Stimulated activated naive CD8-positive, alpha-beta T cell treated with anti-CD3 and anti-CD28 coated beads, Interleukin-15, Interleukin-2, amounts not matched to agents 100 ng/mL and 50 ng/mL, for 24 hours (primary cell): ENCODE results near the gene CACNG5.

Experiments
- H3K27ac Mint-ChIP-seq: one replicate; pipeline ENCODE4 v1.8.0; 2021; ENCODE audit warnings: mild to moderate bottlenecking, mixed read lengths
- H3K27me3 Mint-ChIP-seq: one replicate; pipeline ENCODE4 v1.8.0; 2021; ENCODE audit warnings: mixed read lengths
- H3K36me3 Mint-ChIP-seq: one replicate; pipeline ENCODE4 v1.8.0; 2021; ENCODE audit warnings: low read depth, mixed read lengths
- H3K4me1 Mint-ChIP-seq: one replicate; pipeline ENCODE4 v1.8.0; 2021; ENCODE audit warnings: low read depth, mixed read lengths
- H3K4me3 Mint-ChIP-seq: one replicate; pipeline ENCODE4 v1.8.0; 2021; ENCODE audit warnings: mild to moderate bottlenecking, mixed read lengths
- H3K9me3 Mint-ChIP-seq: one replicate; pipeline ENCODE4 v1.8.0; 2021; ENCODE audit warnings: mixed read lengths

CACNG5 gene

DNA sequence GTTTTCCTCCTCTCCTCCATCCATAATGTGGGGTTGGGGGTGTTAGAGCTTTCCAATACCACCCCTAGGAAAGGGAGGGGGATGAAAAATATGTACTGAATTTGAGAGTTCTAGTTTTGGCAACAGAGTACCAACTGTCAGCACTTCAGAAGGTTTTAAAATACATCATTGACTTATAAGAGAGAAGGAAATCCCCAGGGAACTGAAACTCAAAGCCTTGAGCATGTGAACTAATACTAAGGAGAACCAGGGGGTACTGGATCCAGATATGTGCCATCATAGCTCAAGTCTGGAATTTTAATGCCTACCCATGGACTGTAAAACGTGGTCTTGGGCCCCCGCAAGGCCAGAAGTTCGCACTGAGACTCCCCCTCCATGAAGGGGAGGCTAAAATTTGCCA lies 15.8 kb downstream of the CACNG5 start:
- Mint-ChIP-seq H3K4me1 (no peaks in the 10 kb centered on the region), H3K4me3 (no peak overlapping the region), H3K36me3 (no peaks in the 10 kb centered on the region), H3K27ac (no peak overlapping the region), H3K9me3 (peaks cover 11% of the 10 kb centered on the region), H3K27me3 (peaks cover 7% of the 10 kb centered on the region)

DNA sequence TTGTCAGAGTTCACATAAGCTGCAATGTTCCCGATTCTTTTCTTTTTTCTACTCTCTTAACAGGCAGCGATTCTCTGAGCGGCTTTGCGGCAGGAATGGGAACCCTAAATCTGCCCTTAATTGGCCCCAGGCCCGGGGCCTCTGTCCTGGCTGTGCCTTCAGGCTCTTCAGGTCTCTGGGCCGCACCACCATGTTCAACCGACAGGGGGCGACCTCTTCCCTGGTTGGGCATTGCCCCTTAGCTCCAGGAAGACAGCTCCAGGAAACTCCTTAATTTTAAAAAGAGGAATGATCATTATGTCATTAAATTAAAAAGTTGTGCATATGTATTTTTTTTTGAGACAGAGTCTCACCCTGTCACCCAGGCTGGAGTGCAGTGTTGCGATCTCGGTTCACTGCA lies 20.3 kb downstream of the CACNG5 start:
- Mint-ChIP-seq H3K4me3 (no peak overlapping the region), H3K36me3 (no peaks in the 10 kb centered on the region), H3K27me3 (no peaks in the 10 kb centered on the region), H3K9me3 (no peaks in the 10 kb centered on the region), H3K4me1 (peaks cover under 1% of the 10 kb centered on the region), H3K27ac (no peak overlapping the region)

DNA sequence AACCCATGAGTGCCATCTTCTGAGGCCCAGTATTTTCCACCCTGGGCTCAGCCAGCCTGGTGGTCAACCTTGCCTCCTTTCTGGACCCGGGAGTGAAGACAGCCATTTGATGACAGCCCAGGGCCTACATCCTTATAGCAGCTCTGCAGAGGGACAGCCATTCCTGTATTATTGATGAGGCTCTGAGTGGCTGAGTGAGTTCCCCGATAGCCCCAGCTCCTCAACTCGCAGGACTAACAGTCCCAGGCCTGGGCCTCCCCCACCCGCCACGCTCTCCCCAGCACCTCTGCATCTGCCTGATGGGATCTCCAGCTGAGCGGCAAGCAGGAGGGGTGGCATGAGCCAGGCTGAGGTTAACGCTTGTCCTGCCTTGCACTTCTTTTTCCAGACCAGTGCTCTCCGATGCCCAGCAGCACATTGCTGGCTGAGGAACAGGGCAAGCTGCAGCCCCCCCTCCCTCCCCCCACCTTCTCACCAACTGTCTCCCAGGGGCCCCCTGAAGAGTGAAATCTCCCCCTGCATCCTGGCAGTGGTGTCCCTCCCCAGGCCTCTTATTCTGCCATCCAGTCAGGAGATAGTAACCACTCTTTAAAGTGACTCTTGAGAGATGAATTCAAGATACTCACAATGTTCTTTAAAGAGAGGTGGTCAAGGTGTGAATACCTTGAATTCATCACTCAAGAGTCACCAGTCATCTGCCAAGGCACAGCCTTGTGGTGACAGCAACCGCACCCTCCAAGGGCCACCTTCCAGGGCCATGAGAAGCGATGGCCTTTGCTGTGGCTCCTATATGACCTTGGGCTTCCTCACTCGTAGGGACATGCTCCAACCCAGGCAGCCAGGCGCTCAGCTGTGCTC lies 23.5 kb downstream of the CACNG5 start:
- Mint-ChIP-seq H3K9me3 (no peaks in the 10 kb centered on the region), H3K4me3 (no peak overlapping the region), H3K36me3 (no peaks in the 10 kb centered on the region), H3K27ac (no peak overlapping the region), H3K4me1 (peaks cover 3% of the 10 kb centered on the region), H3K27me3 (peaks cover 4% of the 10 kb centered on the region)

DNA sequence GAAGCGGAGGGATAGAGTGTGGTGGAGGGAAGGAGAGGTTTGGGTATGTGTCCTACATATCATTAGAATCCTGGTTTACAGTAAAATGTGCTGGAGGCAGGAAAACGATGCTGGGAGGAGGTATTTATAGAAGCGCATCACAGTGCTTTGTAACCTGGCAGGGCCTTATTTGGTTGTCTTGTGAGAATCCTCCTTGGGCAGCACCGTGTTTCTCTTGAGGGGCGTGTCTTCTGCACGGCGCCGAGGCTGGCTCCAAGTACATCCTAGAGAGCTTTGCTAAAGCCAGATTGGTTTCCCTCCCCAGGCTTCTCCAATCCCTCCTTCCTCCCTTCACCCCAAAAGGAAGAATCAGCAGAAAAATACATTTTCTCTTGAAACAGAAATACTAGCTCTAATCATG lies 24.4 kb downstream of the CACNG5 start:
- Mint-ChIP-seq H3K27me3 (peaks cover 8% of the 10 kb centered on the region), H3K4me3 (no peak overlapping the region), H3K9me3 (no peaks in the 10 kb centered on the region), H3K27ac (no peak overlapping the region), H3K4me1 (peaks cover 3% of the 10 kb centered on the region), H3K36me3 (no peaks in the 10 kb centered on the region)

DNA sequence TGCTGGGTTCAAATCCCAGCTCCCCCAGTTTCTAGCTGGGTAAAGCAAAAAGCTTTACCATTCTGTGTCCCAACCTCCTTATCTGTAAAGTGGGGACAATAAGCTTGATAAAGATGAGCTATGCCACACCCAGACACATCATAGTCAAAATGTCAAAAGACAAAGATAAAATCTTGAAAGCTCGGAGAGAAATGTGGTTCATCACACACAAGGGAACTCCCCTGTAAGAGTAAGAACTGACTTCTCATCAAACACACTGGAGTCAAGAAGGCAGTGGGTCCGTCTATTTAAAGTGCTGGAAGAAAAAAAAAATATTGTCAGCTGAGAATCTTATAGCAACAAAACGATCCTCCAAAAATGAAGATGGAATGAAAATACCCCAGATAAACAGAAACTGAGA lies 25.3 kb downstream of the CACNG5 start:
- Mint-ChIP-seq H3K4me3 (no peak overlapping the region), H3K27ac (no peak overlapping the region), H3K36me3 (no peaks in the 10 kb centered on the region), H3K27me3 (peaks cover 9% of the 10 kb centered on the region), H3K4me1 (peaks cover 3% of the 10 kb centered on the region), H3K9me3 (no peaks in the 10 kb centered on the region)

DNA sequence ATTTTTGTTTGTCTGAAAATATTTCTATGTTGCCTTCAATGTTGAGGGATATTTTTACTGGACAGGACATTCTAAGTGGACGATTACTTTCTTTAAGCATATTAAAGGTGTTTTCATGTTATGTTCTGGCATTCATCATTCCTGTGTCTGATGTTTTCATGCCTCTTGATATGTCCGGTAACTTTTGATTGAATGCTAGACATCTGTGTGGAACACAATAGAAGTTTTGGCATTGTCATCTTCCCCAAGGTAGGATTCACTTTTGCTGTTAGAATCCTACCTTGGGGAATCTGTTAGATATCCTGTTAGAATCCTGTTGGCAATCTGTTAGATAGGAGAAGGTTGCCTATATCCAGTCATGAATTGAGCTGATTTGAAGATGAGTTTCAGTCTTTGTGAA lies 28.9 kb downstream of the CACNG5 start:
- H3K27me3 Mint-ChIP-seq, result peaks cover 30% of the 10 kb centered on the region
- peaks cover 3% of the 10 kb centered on the region for H3K4me1 Mint-ChIP-seq
- no peaks in the 10 kb centered on the region for H3K36me3 Mint-ChIP-seq
- H3K4me3 Mint-ChIP-seq, result no peak overlapping the region
- H3K9me3 Mint-ChIP-seq, result peaks cover 4% of the 10 kb centered on the region
- H3K27ac Mint-ChIP-seq, result no peak overlapping the region

DNA sequence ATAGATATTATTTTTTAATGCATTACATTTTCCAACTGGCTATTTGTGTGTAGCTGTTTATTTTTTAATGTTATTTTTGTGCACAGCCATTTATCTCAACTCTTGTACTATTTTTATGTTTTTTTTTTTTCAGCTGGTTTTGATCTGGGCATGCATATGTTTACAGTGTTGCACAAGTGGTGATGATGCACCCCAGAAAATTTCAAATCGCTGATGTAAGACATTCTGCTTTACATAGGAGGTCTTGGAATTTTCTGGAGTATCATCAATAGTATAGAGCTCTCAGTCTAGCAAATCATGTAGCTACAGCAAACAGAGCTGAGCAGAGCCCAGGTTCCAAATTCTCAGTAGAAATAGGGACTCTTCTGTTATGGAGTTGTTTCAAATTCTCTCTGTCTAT lies 30.2 kb downstream of the CACNG5 start:
- H3K27me3 Mint-ChIP-seq, result peaks cover 34% of the 10 kb centered on the region
- no peaks in the 10 kb centered on the region for H3K36me3 Mint-ChIP-seq
- H3K9me3 Mint-ChIP-seq, result peaks cover 4% of the 10 kb centered on the region
- H3K27ac Mint-ChIP-seq, result no peak overlapping the region
- peaks cover 3% of the 10 kb centered on the region for H3K4me1 Mint-ChIP-seq
- no peak overlapping the region for H3K4me3 Mint-ChIP-seq

DNA sequence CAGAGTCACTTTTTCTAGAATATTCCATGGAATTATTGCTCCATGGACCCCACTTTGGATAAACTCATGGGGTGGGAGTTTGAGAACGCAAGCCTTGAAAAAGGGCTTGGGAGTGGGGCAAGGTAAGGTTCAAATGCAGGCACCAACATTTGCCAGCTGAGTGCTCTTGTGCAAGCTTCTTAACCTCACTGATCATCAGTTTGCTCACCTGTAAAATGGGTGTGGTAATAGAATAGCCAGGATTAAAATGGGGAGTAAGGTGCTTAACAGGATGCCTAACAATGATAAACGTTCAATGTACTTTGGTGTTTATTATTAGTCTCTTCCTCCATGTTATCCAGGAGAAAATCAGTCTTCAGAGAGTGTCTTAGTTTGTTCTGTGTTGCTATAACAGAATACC lies 39.0 kb downstream of the CACNG5 start:
- H3K27ac Mint-ChIP-seq, result no peak overlapping the region
- peaks cover 3% of the 10 kb centered on the region for H3K9me3 Mint-ChIP-seq
- H3K36me3 Mint-ChIP-seq, result no peaks in the 10 kb centered on the region
- H3K4me1 Mint-ChIP-seq, result no peaks in the 10 kb centered on the region
- no peak overlapping the region for H3K4me3 Mint-ChIP-seq
- H3K27me3 Mint-ChIP-seq, result peaks cover 9% of the 10 kb centered on the region

DNA sequence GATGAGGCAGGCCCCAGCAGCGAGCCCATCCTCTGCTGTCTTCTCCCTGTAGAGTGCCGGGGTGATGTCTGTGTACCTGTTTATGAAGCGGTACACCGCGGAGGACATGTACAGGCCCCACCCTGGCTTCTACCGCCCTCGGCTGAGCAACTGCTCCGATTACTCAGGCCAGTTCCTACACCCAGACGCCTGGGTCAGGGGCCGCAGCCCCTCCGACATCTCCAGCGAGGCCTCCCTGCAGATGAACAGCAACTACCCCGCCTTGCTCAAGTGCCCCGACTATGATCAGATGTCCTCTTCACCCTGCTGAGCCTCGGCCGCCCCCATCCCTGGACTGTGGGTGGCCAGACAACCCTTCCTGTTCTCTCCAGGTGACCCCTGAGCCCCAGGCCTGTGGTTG lies 50.0 kb downstream of the CACNG5 start:
- H3K9me3 Mint-ChIP-seq, result peaks cover 11% of the 10 kb centered on the region
- H3K27me3 Mint-ChIP-seq, result peaks cover 11% of the 10 kb centered on the region
- no peaks in the 10 kb centered on the region for H3K4me1 Mint-ChIP-seq
- no peaks in the 10 kb centered on the region for H3K36me3 Mint-ChIP-seq
- no peak overlapping the region for H3K27ac Mint-ChIP-seq
- no peak overlapping the region for H3K4me3 Mint-ChIP-seq

DNA sequence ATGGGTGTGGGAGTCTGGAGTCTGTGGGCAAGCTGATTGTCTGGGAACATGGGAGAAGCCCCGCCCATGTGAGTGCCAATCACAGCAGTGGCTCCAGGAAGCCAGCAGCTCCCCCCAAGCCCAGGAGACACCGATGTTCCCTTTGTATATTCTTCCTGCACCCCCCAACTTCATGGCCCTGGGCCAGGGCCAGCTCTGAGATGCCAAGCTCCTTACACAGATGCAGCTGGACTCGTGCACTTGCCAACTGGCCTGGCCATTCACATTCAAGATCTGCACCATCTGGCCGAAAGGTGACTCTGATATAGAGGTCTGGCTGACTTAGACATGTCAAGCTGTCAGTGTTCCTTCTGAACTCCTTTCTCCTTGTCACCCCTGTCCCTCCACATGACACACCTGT lies 50.5 kb downstream of the CACNG5 start:
- Mint-ChIP-seq H3K27ac (no peak overlapping the region), H3K4me3 (no peak overlapping the region), H3K27me3 (peaks cover 11% of the 10 kb centered on the region), H3K9me3 (peaks cover 11% of the 10 kb centered on the region), H3K36me3 (no peaks in the 10 kb centered on the region), H3K4me1 (no peaks in the 10 kb centered on the region)

DNA sequence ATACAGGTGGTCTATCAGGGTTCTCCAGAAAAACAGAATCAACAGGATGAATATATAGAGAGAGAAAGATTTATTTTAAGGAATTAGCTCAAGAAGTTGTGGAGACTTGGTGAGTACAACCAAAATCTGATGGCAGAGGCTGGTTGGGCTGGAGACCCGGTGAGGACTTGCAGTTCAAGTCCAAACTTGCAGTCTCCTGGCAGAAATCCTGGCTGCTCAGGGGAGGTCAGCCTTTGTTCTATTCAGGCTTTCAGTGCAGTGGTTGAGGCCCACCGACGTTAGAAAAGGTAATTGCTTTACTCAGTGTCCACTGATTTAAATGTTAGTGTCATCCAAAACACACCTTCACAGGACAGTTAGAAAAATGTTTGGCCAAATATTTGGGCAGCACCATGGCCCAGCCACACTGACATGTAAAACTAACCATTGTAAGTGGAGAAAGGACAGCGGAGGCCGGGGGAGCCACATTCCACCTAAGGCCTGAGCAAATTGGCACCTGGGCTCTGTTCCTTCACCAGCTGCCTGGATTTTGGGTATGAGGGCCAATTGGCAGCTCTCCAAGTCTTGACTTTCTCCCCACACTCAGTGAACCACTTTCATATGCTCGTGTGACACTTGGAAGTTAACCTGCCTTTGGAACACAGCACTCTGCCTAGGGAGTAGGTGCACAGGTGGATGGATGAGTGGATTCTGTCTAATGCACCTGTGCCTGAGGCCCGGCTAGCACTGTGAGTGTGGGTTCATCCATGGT lies 54.7 kb downstream of the CACNG5 start:
- Mint-ChIP-seq H3K27ac (no peak overlapping the region), H3K36me3 (no peaks in the 10 kb centered on the region), H3K9me3 (no peaks in the 10 kb centered on the region), H3K4me3 (no peak overlapping the region), H3K4me1 (no peaks in the 10 kb centered on the region), H3K27me3 (peaks cover 3% of the 10 kb centered on the region)

DNA sequence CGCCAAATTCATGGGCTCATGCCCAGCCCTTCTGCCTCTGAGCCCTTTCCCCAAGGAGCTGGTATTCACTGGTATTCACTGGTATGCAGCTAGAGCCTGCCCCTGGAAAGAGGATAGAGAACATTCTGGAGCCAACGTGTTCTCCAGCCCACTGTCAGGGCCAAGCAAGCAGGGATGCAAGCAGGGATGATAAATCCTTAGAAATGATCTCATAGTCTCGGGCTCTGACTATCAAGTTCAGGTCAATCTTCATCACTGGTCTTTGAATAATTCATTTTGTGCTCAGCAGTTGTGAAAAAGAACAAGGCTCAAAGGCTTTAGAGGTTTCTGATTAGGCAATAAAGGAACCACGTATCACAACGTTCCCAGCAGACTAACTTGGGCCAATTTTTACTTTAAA lies 57.3 kb downstream of the CACNG5 start:
- no peaks in the 10 kb centered on the region for H3K4me1 Mint-ChIP-seq

DNA sequence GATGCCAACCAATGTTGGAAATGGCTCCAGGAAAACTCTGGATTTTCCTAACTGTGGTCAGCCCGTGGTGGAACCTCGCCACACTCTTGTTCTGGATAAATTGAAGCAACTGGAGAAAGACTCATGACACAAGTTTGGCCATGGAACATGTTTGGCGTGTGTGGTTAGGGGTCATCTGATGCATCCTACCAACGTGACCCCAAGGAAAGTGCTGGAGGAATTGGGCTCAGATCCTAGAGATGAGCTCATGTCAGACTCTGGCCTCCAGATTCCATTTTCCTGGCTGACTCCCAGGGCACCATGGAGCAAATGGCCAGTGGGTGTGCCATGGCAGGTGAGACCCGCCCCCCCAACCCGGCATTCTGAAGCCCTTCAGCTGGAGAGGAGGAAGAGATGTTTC lies 58.5 kb downstream of the CACNG5 start:
- Mint-ChIP-seq H3K4me1 (no peaks in the 10 kb centered on the region), H3K27me3 (peaks cover 3% of the 10 kb centered on the region), H3K4me3 (no peak overlapping the region), H3K27ac (no peak overlapping the region), H3K36me3 (no peaks in the 10 kb centered on the region), H3K9me3 (no peaks in the 10 kb centered on the region)

More for the DNA sequence above, 57.3 kb downstream of the CACNG5 start:
- no peak overlapping the region for H3K27ac Mint-ChIP-seq
- no peaks in the 10 kb centered on the region for H3K36me3 Mint-ChIP-seq
- no peaks in the 10 kb centered on the region for H3K9me3 Mint-ChIP-seq
- peaks cover 3% of the 10 kb centered on the region for H3K27me3 Mint-ChIP-seq
- no peak overlapping the region for H3K4me3 Mint-ChIP-seq

DNA sequence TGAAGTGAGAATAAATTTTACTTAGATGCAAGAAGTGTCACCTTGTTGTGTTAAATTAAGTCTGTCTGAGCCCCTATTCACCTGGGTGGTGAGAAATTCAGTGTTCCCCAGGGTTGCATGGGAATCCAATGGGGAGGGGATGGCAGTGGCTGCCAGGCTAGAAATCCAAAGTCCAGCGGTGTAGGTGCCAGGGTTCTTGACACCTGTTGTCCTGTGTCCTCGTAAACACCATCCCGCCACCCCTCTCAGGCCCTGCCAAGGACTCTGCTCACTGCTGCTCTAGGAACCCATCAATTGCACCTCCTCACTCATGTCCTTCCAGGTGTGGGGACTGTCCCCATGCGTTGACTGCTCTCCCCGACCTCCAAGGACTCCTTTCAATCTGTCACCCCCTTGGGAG lies 58.9 kb downstream of the CACNG5 start:
- Mint-ChIP-seq H3K27ac (no peak overlapping the region), H3K27me3 (peaks cover 3% of the 10 kb centered on the region), H3K4me3 (no peak overlapping the region), H3K4me1 (no peaks in the 10 kb centered on the region), H3K9me3 (no peaks in the 10 kb centered on the region), H3K36me3 (no peaks in the 10 kb centered on the region)

DNA sequence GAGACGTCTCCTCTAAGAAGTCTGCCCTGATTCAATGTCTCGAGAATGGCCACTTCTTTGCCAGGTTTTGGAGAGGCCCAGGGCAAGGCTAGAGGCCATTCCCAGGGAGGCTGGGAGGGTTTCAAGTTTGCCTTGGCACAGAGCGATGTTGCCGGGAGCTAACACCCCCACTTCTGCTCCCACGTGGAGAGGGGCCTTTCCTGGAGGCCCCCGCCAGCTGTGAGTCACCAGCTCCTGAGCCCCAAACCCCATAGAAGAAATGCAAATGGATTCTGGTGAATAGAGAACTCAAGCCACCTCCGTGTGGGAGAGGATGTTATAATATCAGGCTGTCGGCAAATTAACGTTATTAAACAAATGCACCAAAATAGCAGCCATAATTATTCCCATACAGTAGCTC lies 62.2 kb downstream of the CACNG5 start:
- H3K4me1 Mint-ChIP-seq, result no peaks in the 10 kb centered on the region
- H3K36me3 Mint-ChIP-seq, result no peaks in the 10 kb centered on the region
- no peaks in the 10 kb centered on the region for H3K9me3 Mint-ChIP-seq
- H3K4me3 Mint-ChIP-seq, result no peak overlapping the region
- H3K27me3 Mint-ChIP-seq, result peaks cover 3% of the 10 kb centered on the region
- H3K27ac Mint-ChIP-seq, result no peak overlapping the region
